Activated CD4-positive, alpha-beta T cell treated with anti-CD3 and anti-CD28 coated beads, Interleukin-2, amount 50 U/mL, for 1 hour (primary cell): ENCODE results near the gene EP400.

ENCODE experiments used
- DNase-seq: peaks from one replicate; pipeline ENCODE4 v3.0.0-alpha.2; 2020

The EP400 gene

DNA sequence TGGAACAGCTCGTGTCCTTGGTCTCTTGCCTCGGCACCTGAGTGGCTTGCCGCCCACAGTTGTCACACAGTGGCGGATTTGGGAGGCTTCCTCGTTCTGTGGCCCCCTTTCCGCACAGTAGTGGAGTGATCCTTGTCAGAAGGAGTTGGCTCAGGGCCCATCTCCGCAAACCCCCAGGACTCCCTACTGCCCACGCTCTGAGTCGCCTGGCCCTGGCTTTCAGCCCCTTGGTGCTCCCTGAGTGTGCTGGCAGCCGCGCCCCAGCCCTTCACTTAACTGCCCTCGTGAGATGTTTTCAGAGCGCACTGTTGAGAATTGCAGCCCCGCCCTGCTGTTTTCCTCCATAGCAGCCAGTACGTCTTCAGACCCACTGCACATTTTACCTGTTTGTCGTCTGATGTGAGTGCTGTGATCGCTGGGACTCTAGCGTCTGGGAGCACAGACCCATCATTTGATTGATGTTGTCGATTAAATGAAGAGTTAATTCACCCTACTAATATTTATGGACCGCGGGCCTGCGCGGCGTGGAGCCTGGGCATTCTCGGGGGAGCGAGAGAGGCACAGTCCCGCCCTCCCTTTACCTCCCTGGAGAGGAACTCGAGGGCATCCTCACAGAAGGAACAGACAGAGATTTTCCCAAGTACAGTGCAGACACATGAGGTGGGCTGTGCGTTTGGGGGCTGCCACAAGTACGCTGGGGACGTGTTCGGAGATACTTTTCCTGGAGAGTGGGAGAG is 102.6 kb downstream of the EP400 start:
- no peak for DNase-seq

DNA sequence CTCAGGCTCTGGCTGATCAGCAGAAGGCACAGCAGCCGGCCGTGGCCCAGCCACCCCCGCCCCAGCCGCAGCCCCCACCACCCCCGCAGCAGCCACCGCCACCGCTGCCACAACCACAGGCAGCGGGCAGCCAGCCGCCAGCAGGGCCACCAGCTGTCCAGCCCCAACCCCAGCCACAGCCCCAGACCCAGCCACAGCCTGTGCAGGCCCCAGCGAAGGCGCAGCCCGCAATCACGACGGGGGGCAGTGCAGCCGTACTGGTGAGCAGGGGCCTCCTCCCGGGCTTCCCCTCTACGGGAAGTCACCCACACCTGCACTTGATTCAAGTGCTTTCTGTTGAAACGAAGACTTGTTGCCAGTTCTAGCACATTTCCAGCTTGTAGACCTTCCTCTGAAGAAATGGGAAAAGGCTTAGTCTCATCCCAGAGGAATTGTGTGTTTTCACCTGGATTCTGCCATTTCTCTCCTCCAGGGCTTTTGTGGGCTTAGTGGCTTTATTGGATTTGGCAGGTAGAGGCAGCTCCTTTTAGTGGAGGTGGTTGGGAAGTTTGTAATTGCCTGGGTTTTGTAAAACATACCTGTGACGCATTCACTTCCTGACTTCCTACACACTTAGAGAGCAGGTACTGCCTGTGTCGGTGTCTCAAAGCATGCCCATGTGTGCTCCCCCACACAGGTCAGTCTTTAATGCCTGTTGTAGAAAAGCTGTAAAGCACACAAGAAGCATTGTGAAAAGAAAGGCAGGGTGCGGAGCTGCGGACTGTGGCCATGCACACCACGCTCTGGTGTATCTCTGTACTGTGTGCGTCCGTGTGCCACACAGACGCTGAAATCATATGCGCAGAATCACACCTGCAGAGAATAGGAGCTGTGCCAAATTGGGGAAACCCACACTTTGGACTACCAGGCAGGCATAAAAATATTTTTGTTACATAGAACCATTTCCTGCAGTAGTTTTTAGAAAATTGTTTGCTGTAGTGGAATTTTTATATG is 103.9 kb downstream of the EP400 start:
- no peak for DNase-seq

DNA sequence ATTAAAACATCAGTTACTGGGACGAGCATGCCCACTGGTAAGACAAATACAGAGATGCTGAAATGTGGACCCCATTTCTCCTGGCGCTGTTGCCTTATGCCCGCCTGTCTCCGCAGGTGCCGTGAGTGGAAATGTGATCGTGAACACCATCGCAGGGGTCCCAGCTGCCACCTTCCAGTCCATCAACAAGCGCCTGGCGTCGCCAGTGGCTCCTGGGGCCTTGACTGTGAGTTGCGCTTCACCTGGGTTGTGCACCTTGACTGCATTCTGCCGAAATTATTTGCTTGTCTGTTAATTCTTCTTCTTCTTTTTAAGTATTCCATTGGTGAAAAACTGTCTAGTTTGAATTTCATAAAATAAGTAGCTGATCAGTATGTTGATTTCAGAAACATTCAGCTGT is 105.2 kb downstream of the EP400 start:
- no peak for DNase-seq

DNA sequence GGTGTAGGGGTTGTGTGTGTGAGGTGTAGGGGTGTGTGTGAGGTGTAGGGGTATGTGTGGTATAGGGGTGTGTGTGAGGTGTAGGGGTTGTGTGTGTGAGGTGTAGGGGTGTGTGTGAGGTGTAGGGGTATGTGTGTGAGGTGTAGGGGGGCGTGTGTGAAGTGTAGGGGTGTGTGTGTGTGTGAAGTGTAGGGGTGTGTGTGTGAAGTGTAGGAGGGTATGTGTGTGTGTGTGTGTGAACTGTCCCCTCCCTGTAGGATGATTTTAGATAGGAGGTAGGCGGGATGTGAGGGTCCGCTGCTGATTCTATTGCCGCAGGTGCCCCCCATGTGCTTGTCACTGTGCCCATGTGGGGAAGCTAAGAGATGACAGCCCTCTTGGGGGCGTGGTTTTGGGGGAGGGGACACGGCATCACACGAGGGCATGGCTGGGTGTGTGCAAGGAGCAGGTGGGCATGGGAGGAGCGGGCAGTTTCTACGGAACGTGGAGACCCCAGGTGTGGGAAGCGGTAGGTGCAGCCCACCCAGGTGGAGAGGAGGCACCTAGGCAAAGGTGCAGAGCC is 105.9 kb downstream of the EP400 start:
- no peak for DNase-seq

GRCh38 chr12:132056320-132056719 is 106.6 kb downstream of the EP400 start:
- no peak for DNase-seq

GRCh38 chr12:132056951-132057350 is 107.2 kb downstream of the EP400 start:
- no peak for DNase-seq

DNA sequence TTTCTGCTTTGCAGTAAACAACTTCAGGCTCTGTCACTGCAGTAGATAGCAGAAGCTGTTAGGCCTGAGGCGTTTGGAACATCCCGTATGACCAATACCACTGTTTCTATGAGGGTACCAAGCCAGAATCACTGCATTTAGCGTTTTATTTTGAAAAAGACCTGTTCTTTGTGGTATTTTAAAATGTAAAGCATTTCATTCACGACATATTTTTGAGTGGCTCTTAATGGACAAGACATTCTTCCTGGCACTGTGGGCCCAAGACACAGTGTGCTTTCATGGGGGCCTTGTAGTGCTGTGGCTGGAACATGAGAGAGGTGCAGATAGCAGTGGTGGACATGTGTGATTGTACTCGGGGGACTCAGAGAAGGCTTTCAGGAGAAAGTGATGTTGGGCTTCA is 107.9 kb downstream of the EP400 start:
- DNase-seq, result no peak

DNA sequence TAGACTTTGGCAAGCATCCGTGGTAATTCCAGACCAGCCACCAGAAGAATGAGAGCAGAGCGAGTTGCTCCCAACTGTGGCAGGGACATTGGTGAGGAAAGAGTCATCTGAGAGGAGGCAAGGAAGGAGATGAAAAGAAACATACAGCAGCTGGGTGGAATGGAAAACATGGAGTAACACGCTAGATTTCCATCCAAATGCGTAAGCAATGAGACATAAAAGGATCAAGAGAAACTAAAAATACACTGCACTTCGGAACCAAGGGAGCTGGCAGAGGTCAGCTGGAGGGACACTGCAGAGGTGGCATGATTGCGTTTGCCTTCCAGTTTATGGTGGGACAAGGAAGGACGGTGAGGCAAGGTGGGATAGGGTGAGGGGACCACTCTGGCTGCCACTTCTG is 111.5 kb downstream of the EP400 start:
- no peak for DNase-seq

DNA sequence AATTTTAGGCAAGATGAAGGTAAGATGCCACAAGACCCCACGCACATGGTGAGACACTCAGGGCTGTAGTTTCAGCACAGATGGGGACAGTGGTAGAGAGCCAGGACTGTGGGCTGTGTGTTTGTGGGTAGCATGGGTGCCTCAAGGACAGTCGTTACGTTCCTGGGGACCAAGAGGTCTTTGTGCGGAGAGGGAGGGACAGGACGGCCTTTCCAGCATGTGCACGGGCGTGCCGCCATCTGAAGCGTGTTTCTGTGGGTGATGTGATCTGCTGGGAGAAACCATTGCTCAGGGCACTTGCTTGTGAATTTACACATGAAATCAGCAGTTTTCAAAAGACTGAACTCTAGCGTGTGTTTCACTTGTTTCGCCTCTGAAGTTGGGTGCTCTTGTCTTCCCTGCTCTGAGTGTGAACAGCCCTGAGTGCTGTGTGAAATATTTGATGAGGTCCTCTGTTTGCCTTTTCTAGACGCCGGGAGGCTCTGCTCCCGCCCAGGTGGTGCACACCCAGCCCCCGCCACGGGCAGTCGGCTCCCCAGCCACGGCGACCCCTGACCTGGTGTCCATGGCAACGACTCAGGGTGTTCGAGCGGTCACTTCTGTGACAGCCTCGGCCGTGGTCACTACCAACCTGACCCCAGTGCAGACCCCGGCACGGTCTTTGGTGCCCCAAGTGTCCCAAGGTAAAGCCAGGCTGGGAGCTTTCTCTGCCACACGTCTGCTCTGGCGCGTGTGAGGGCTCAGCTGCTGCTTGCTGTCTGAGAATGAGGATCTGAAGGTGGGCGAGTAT is 112.1 kb downstream of the EP400 start:
- no peak for DNase-seq

DNA sequence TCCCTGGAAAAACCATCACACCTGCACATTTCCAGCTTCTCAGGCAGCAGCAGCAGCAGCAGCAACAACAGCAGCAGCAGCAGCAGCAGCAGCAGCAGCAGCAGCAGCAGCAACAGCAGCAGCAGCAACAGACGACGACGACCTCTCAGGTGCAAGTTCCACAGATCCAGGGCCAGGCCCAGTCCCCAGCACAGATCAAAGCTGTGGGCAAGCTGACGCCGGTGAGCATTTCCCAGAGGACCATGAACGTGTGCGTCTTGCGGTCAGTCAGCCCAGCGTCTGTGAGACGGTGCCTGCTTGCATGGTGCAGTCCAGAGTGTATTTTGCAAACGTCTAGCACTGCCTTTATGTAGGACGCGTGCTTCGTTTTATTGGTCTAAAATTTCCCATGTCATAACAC is 112.7 kb downstream of the EP400 start:
- DNase-seq, result no peak

DNA sequence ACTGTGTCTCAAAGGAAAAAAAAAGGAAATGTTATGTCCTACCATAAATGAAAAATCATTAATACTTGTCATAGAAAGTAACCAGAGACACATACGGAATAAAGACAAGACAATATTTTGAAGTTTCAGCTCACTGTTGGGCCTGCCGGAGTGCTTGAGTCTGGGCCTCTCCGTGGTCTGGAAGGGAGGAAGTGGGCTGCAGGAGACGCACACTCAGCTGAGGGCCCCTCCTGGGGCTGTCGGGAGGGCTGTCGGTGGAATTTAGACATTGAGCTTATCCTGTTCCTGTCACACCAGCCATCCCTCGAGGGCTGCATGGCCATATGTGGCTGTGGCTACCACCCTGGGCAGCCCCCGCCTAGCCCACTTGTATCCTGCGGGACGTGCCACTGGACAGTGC is 113.7 kb downstream of the EP400 start:
- no peak for DNase-seq

DNA sequence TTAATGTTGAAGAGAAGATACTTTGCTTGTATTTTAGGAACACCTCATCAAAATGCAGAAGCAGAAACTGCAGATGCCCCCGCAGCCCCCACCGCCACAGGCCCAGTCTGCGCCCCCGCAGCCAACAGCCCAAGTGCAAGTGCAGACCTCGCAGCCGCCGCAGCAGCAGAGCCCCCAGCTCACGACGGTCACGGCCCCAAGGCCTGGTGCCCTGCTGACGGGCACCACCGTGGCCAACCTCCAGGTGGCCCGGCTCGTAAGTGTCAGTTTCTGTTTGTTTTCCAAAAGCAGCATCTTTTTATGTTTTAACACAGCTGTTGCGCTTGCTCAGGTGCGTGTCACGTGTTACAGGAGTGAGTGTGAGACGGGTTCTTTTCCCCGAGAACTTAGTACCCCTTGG is 114.9 kb downstream of the EP400 start:
- DNase-seq, result no peak

DNA sequence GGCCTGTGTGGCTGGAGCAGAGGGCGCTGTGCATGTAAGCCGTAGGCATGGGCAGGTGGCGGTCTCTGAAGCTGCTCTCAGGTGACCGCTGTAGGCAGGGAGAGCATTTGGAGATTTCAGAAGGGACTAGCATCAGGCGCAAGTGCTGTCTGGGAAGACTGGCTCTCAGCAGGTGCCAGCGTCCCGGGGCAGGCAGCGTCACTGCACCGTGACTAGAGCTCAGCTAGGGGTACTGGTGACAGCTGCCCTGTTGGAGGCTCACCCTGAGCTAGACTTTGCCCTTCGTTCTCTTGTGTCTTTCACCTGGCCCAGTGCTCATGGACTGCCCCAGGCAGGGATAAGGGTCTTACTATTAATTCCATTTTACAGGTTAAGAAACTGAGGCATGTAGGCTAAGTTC is 115.5 kb downstream of the EP400 start:
- DNase-seq, result no peak

DNA sequence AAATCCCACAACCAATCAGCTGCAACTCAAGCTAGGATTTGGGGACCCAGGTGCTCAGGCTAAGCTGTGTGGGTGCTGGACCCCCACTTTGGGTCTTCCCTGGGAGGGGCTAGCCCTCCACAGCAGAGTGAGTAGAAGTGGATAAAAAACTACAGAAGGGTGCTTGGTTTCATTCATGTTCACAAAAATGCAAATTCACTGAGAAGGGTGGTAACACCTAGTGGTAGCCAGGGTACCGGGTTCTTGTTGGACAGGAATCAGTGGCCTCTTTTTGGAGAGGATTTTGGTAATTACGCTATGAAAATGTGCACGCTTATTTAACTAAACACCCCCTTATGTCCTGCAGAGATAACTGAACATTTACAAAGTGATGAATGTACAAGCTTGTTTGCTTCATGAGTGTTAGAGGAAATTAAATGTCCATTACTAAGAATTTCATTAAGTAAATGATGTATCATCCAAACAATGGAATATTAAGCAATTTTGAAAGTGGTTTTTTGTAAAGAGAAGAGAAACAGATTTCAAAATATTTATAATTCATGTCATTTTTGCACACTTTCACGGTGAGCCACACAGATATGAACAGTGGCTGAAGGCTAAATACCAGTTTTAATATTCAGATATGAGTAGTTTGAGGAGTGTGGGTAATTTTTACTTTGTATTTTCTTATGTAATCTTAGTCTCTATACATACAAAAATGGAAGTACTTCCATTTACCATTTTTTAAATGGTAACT is 116.0 kb downstream of the EP400 start:
- DNase-seq, result no peak

GRCh38 chr12:132066345-132066685 is 116.6 kb downstream of the EP400 start:
- no peak for DNase-seq

DNA sequence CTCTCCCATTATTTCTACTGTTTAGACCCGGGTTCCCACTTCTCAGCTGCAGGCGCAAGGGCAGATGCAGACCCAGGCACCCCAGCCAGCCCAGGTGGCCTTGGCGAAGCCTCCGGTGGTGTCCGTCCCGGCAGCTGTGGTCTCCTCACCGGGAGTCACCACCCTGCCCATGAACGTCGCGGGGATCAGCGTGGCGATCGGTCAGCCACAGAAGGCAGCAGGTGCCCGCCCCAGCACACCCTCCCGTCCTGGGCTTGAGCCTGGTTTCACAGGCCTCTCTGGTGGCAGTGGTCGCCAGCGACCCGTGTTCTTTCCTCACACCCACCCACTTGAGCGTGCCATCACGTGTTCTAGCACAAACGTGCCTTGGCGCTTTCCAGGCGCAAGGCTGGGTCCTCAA is 117.0 kb downstream of the EP400 start:
- DNase-seq, result no peak

GRCh38 chr12:132067182-132067581 is 117.4 kb downstream of the EP400 start:
- DNase-seq, result no peak

DNA sequence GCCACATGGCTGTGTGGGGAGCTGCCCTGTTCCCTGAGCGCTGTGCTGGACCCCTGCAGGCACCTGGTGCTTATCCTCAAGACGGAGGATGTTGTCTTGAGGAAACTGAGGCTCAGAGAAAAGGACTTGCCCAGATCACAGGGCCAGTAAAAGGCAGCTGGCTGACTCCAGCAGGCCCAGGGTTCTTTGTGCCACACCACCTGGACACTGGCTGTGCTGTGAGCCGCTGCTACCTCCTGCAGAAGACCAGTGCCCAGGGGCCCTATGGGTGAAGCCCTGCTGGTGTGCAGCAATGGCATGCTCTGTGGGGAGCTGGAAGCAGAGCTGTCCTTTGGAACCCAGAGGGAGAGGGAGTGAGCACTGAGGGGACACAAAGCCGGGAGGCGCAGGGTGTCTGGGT is 118.5 kb downstream of the EP400 start:
- no peak for DNase-seq

GRCh38 chr12:132069336-132069985 is 119.7 kb downstream of the EP400 start:
- no peak for DNase-seq

DNA sequence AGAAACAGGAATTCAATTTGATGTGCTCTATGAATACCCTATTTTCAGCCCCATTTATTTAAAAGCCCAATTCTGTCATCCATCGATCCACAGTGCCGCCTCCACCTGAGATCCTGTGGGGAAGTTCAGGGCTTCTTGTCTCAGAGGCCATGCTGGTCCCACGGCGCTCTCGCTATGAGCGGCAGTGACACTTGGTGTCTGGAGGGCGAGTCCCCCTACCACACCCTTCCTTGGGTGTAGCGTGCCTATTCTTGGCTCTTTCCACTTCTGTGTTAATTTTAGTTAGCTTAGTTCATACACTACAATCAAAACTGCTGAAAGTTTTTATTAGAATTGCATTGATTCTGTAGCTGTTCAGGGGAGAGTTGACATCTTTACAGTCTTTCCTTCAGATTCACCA is 120.6 kb downstream of the EP400 start:
- DNase-seq, result no peak

DNA sequence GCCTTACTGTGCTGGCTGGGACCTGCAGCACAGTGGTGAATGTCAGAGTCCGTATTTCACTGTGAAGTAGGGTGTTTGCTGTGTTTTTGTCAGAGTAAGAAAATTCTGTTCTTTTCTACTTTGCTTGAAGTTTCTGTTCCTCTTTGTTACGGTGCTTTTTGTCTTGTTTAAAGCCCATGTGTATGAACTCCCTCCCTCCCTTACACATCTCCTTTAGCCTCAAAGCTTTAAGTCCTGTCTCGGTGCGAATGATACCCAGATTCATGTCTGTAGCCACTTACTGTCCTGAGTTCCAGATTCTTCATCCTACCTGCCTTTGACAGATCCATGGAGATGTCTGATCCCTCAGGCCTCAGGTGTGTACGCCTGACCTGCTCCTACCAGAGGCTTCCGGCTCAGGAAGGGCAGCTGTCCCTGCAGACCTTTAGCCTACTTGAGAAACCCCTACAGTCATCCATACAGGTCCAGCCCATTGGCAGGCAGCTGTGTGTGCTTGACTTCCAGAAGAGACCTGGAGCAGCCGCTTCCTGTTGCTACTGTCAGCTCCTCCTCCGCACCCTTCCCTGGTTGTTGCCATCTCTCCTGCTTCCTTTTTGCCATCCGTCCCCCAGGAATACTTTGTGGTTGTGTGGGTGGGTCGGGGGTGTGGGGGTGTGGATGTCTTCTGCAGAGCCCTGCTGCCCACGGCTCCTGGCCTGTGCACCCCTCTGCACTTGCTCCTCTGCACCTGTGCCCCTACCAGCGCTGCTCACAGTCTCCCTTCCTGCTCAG is 121.5 kb downstream of the EP400 start:
- no peak for DNase-seq
